Esophagus muscularis mucosa (tissue), 4 donors: ENCODE data around the gene LRMDA. TPM values are rescaled to one million over a fixed set of nuclear protein-coding genes. Genes with fewer than 3 reads are reported as not detected.

Source experiments
- DNase-seq: peaks from one replicate; pipeline ENCODE4 v3.0.0-alpha.2; 2017; ENCODE audit errors: extremely low spot score
- H3K27ac ChIP-seq, 4 donors: fragments of 200-600 bp; sonication (generic); replicated peaks in 1 of 4; 1 replicate in 3 of 4; 2 replicates in 1 of 4; pipeline ENCODE4 v1.5.1; 2016 to 2019; ENCODE audit warnings: mild to moderate bottlenecking in 1 of 4
- H3K27me3 ChIP-seq, 4 donors: fragments of 200-600 bp; sonication (generic); one replicate each; pipeline versions ENCODE4 v1.5.1 to v1.6.0; 2016 to 2019
- H3K36me3 ChIP-seq, 4 donors: fragments of 200-600 bp; sonication (generic); one replicate each; pipeline ENCODE4 v1.5.1; 2016 to 2019
- H3K4me1 ChIP-seq, 4 donors: fragments of 200-600 bp; sonication (generic); one replicate each; pipeline ENCODE4 v1.5.1; 2016 to 2019
- H3K4me3 ChIP-seq, 4 donors: fragments of 200-600 bp; sonication (generic); 1 replicate in 2 of 4; 2 replicates in 2 of 4; pipeline ENCODE4 v1.5.1; 2016 to 2019; ENCODE audit warnings: mild to moderate bottlenecking in 4 of 4, moderate library complexity in 1 of 4
- H3K9me3 ChIP-seq, 4 donors: fragments of 200-600 bp; sonication (generic); 1 replicate in 3 of 4; 2 replicates in 1 of 4; pipeline ENCODE4 v1.5.1; 2016 to 2019
- CTCF ChIP-seq, 3 experiments: fragments of 200-600 bp in 2 of 3; fragments of 450-650 bp in 1 of 3; sonication (generic) in 2 of 3; IDR thresholded peaks; one replicate each; pipeline ENCODE4 v1.5.1; 2017 to 2019; ENCODE audit warnings: antibody characterized with exemption in 3 of 3, mild to moderate bottlenecking in 2 of 3, moderate library complexity in 1 of 3
- EP300 ChIP-seq: sonication (generic); formaldehyde crosslinking; IDR thresholded peaks from one replicate; pipeline ENCODE4 v1.6.1; 2017; ENCODE audit warnings: antibody characterized with exemption
- POLR2A ChIP-seq: fragments of 450-650 bp; IDR thresholded peaks from one replicate; pipeline ENCODE4 v1.6.1; 2017; ENCODE audit warnings: antibody characterized with exemption, moderate library complexity, mild to moderate bottlenecking, low read depth
- POLR2AphosphoS5 ChIP-seq, 2 donors: sonication (generic); formaldehyde crosslinking; IDR thresholded peaks; one replicate each; pipeline ENCODE4 v1.6.1; 2017; ENCODE audit warnings: antibody characterized with exemption in 2 of 2
- WGBS: methylation state at CpG from one replicate; pipeline ENCODE4 v1.1.5; 2018; 5-methylcytosine and 5-hydroxymethylcytosine counted together
- intact Hi-C: fragments of 100-400 bp; cut with DNase I; formaldehyde crosslinking; loops from one replicate; pipeline ENCODE4 v1.15.1; 2023
- total RNA-seq, 4 donors: library from RNA; depleted of rRNA; stranded (reverse); fragments of >200 nt; gene quantifications; one replicate each; pipeline versions ENCODE4 v1.1.0 to v1.2.1, GENCODE V29; 2016

LRMDA gene
- total RNA-seq, 4 donors from 2014 or later = 14.3 to 34.9 (median 26.5) TPM

GRCh38 chr10:75392744-75393143 is 38.7 kb upstream of the LRMDA start:
- intact Hi-C loops = loop anchor here (5.0 kb wide), 1 partner anchor 95 kb away; no protein-coding TSS in a partner anchor
- TF ChIP-seq POLR2AphosphoS5 (IDR thresholded peaks at IDR 0.05) = no peak
- no peak for TF ChIP-seq EP300
- no peak for TF ChIP-seq CTCF (IDR thresholded peaks at IDR 0.05)
- no peak for TF ChIP-seq POLR2A
- H3K4me1 ChIP-seq = peaks cover 8 to 33% (median 27%) of the 10 kb centered on the region in 4 donors

GRCh38 chr10:75394221-75394620 is 37.2 kb upstream of the LRMDA start:
- WGBS = 95% methylated on average over 7 of the region's 7 CpGs
- TF ChIP-seq POLR2A = no peak
- no peak for TF ChIP-seq CTCF (IDR thresholded peaks at IDR 0.05)
- no peak for TF ChIP-seq EP300
- TF ChIP-seq POLR2AphosphoS5 (IDR thresholded peaks at IDR 0.05) = no peak

More at GRCh38 chr10:75392744-75393143, 38.7 kb upstream of the LRMDA start:
- H3K36me3 ChIP-seq = peaks cover 0 to 8% (median 0%) of the 10 kb centered on the region in 4 donors
- no peak overlapping the region for H3K4me3 ChIP-seq
- H3K9me3 ChIP-seq = no peaks in the 10 kb centered on the region
- no peak overlapping the region for H3K27ac ChIP-seq
- no peaks in the 10 kb centered on the region for H3K27me3 ChIP-seq
- DNase-seq = no peak

GRCh38 chr10:75395066-75395931 is 36.1 kb upstream of the LRMDA start:
- Histone ChIP-seq H3K4me1 (peaks cover 13 to 40% (median 31%) of the 10 kb centered on the region in 4 donors), H3K4me3 (peak overlapping the region; percentile 86 to 100 (median 96)), H3K27ac (peak overlapping the region; percentile 99 to 100 (median 100)), H3K27me3 (no peaks in the 10 kb centered on the region), H3K9me3 (no peaks in the 10 kb centered on the region), H3K36me3 (peaks cover 12 to 18% (median 15%) of the 10 kb centered on the region in 4 donors)
- 26% methylated on average over 29 of the region's 64 CpGs for WGBS
- DNase-seq = no peak
- intact Hi-C loops = loop anchor here (5.0 kb wide), 1 partner anchor 267 kb away; no protein-coding TSS in a partner anchor
- TF ChIP-seq POLR2AphosphoS5 (IDR thresholded peaks at IDR 0.05) (peak in 1 of 2 donors; percentile 42), POLR2A (no peak), EP300 (no peak), CTCF (IDR thresholded peaks at IDR 0.05) (peak in 2 of 3 experiments; percentile 90 to 97)

More at GRCh38 chr10:75394221-75394620, 37.2 kb upstream of the LRMDA start:
- H3K4me1 ChIP-seq = peaks cover 8 to 35% (median 27%) of the 10 kb centered on the region in 4 donors
- H3K36me3 ChIP-seq = peaks cover 7 to 14% (median 9%) of the 10 kb centered on the region in 4 donors
- intact Hi-C loops = loop anchor here (5.0 kb wide), 1 partner anchor 97 kb away; no protein-coding TSS in a partner anchor
- no peak overlapping the region for H3K4me3 ChIP-seq
- H3K27me3 ChIP-seq = no peaks in the 10 kb centered on the region
- no peak for DNase-seq
- no peaks in the 10 kb centered on the region for H3K9me3 ChIP-seq
- peak overlapping the region in 1 of 4 donors; percentile 100 for H3K27ac ChIP-seq

- TF ChIP-seq POLR2AphosphoS5 (IDR thresholded peaks at IDR 0.05) = no peak
- no peak for TF ChIP-seq POLR2A
- no peak for TF ChIP-seq CTCF (IDR thresholded peaks at IDR 0.05)
- no peak for TF ChIP-seq EP300
- no peak for DNase-seq
- Histone ChIP-seq H3K9me3 (no peaks in the 10 kb centered on the region), H3K4me3 (peak overlapping the region; percentile 86 to 100 (median 96)), H3K36me3 (peaks cover 12 to 18% (median 15%) of the 10 kb centered on the region in 4 donors), H3K4me1 (peaks cover 13 to 40% (median 31%) of the 10 kb centered on the region in 4 donors), H3K27me3 (no peaks in the 10 kb centered on the region), H3K27ac (peak overlapping the region; percentile 99 to 100 (median 100))
- intact Hi-C loops = loop anchor here (5.0 kb wide), 1 partner anchor 266 kb away; no protein-coding TSS in a partner anchor
- no CpG with 5 or more reads among the region's 65 CpGs for WGBS
Observed at GRCh38 chr10:75395932-75396630, 35.3 kb upstream of the LRMDA start.
